ENCODE results near the gene SFI1.

SFI1 gene

GRCh38 chr22:31612891-31613285, 116.6 kb downstream of the SFI1 start:
- H2BK120ac ChIP-seq (ENCODE audit: low read depth, low read length): no peak overlapping the region
- no peak overlapping the region for H3K14ac ChIP-seq (ENCODE audit: low read length in 2 of 2)
- no peaks in the 10 kb centered on the region for H3K27me3 ChIP-seq (ENCODE audit: control insufficient read depth in 1 of 2, insufficient read depth in 1 of 2, low read length in 2 of 2)
- peaks cover 43 to 72% of the 10 kb centered on the region in 2 experiments for H3K36me3 ChIP-seq (ENCODE audit: control insufficient read depth in 1 of 2, insufficient read depth in 2 of 2, low read depth in 1 of 2, low read length in 2 of 2)
- H3K4me3 ChIP-seq (ENCODE audit: insufficient read depth in 1 of 2, low read depth in 1 of 2, low read length in 2 of 2): no peak overlapping the region
- H4K8ac ChIP-seq (ENCODE audit: low read length): no peak overlapping the region
- 88% methylated on average over 8 of the region's 12 CpGs for WGBS
- no peak overlapping the region for H3K18ac ChIP-seq (ENCODE audit: low read depth in 1 of 2, low read length in 2 of 2)
- no peak overlapping the region for H3K23ac ChIP-seq (ENCODE audit: low read length in 2 of 2)
- H4K91ac ChIP-seq (ENCODE audit: low read length): no peak overlapping the region
- no peak for DNase-seq
- no peaks in the 10 kb centered on the region for H3K9me3 ChIP-seq (ENCODE audit: control insufficient read depth, low read length)
- H2AFZ ChIP-seq (ENCODE audit: low read depth, low read length): no peak overlapping the region
- peaks cover 4% of the 10 kb centered on the region for H3K4me1 ChIP-seq (ENCODE audit: control insufficient read depth, insufficient read depth, low read depth, low read length)
- no peak overlapping the region for H2BK15ac ChIP-seq (ENCODE audit: low read depth, poor library complexity, severe bottlenecking)
- peaks cover 2% of the 10 kb centered on the region for H3K79me1 ChIP-seq (replicated peaks; ENCODE audit: low read length, poor library complexity, severe bottlenecking)
- no peak overlapping the region for H2BK12ac ChIP-seq (ENCODE audit: low read length in 2 of 2)
- no peak overlapping the region for H3K9ac ChIP-seq (ENCODE audit: low read length)
- H3K4ac ChIP-seq (ENCODE audit: low read depth in 1 of 2, low read length in 2 of 2): no peak overlapping the region
- H2BK5ac ChIP-seq (ENCODE audit: low read depth, low read length, poor library complexity, severe bottlenecking): no peak overlapping the region
- no peak overlapping the region for H2AK5ac ChIP-seq (ENCODE audit: low read length, severe bottlenecking)
- no peak overlapping the region for H3K27ac ChIP-seq (ENCODE audit: low read length, poor library complexity, severe bottlenecking)
- no peak overlapping the region for H3K4me2 ChIP-seq (ENCODE audit: low read length, poor library complexity, severe bottlenecking)

DNA sequence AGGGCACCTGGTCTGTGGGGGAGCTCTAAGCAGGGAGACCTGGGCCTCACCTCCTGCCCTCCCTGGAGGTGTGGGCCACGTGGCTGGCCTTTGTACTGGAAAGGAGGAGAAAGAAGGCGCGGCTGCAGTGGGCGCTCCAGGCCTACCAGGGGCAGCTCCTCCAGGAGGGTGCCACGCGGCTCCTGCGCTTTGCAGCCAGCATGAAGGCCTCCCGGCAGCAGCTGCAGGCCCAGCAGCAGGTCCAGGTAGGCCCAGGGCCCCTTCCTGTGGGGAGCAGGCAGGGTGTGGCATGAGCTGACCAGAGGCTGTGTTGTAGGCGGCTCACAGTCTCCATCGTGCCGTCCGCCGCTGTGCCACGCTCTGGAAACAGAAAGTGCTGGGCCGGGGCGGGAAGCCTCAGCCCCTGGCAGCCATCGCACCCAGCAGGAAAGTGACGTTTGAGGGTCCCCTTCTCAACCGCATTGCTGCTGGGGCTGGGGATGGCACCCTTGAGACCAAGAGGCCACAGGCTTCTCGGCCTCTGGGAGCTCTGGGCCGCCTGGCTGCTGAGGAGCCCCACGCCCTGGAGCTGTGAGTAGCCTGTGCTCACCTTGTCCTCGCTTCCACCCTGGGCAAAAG, 117.1 kb downstream of the SFI1 start:
- H2AK5ac ChIP-seq (ENCODE audit: low read length, severe bottlenecking): no peak overlapping the region
- no peak overlapping the region for H3K14ac ChIP-seq (ENCODE audit: low read length in 2 of 2)
- H4K8ac ChIP-seq (ENCODE audit: low read length): no peak overlapping the region
- H3K79me1 ChIP-seq (replicated peaks; ENCODE audit: low read length, poor library complexity, severe bottlenecking): peaks cover 5% of the 10 kb centered on the region
- H3K23ac ChIP-seq (ENCODE audit: low read length in 2 of 2): no peak overlapping the region
- no peak overlapping the region for H3K4me2 ChIP-seq (ENCODE audit: low read length, poor library complexity, severe bottlenecking)
- no peak overlapping the region for H3K27ac ChIP-seq (ENCODE audit: low read length, poor library complexity, severe bottlenecking)
- peak overlapping the region in 1 of 2 experiments; percentile 30 for H3K4ac ChIP-seq (ENCODE audit: low read depth in 1 of 2, low read length in 2 of 2)
- no peak overlapping the region for H3K18ac ChIP-seq (ENCODE audit: low read depth in 1 of 2, low read length in 2 of 2)
- no peak overlapping the region for H3K4me3 ChIP-seq (ENCODE audit: insufficient read depth in 1 of 2, low read depth in 1 of 2, low read length in 2 of 2)
- H3K27me3 ChIP-seq (ENCODE audit: control insufficient read depth in 1 of 2, insufficient read depth in 1 of 2, low read length in 2 of 2): no peaks in the 10 kb centered on the region
- H2AFZ ChIP-seq (ENCODE audit: low read depth, low read length): no peak overlapping the region
- H2BK5ac ChIP-seq (ENCODE audit: low read depth, low read length, poor library complexity, severe bottlenecking): no peak overlapping the region
- H2BK120ac ChIP-seq (ENCODE audit: low read depth, low read length): no peak overlapping the region
- H3K9ac ChIP-seq (ENCODE audit: low read length): no peak overlapping the region
- peak overlapping the region; percentile 20 for H4K91ac ChIP-seq (ENCODE audit: low read length)
- no peaks in the 10 kb centered on the region for H3K9me3 ChIP-seq (ENCODE audit: control insufficient read depth, low read length)
- peaks cover 4% of the 10 kb centered on the region for H3K4me1 ChIP-seq (ENCODE audit: control insufficient read depth, insufficient read depth, low read depth, low read length)
- WGBS: 95% methylated on average over 21 of the region's 23 CpGs
- H2BK12ac ChIP-seq (ENCODE audit: low read length in 2 of 2): peak overlapping the region in 1 of 2 experiments; percentile 12
- no peak overlapping the region for H2BK15ac ChIP-seq (ENCODE audit: low read depth, poor library complexity, severe bottlenecking)
- DNase-seq: no peak
- peaks cover 46 to 74% of the 10 kb centered on the region in 2 experiments for H3K36me3 ChIP-seq (ENCODE audit: control insufficient read depth in 1 of 2, insufficient read depth in 2 of 2, low read depth in 1 of 2, low read length in 2 of 2)

DNA sequence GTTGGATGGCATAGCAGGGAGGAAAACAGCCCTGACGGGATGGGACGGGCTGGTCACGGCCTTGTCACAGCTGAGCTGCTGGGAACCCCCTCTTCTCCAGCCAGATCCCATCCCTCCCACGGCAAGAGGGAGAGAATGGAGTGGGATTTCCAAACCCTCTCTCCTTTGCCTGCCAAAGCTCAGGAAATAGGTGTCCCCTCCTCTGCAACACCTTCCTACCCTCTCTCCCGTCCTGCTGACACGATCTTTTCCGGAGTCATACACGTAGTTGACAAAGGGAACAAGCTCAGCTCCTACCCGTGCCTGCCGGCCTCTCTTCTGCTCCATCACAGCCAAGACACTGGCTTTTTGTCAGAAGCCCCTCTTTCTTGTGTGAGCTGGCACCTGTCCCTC, 117.6 kb downstream of the SFI1 start:
- WGBS: 96% methylated on average over 7 of the region's 10 CpGs
- no peak overlapping the region for H3K4me2 ChIP-seq (ENCODE audit: low read length, poor library complexity, severe bottlenecking)

GRCh38 chr22:31614781-31615490, 118.6 kb downstream of the SFI1 start:
- Histone ChIP-seq H2AFZ (ENCODE audit: low read depth, low read length) (no peak overlapping the region), H3K23ac (ENCODE audit: low read length in 2 of 2) (no peak overlapping the region), H3K18ac (ENCODE audit: low read depth in 1 of 2, low read length in 2 of 2) (peak overlapping the region; percentile 14 to 49), H2BK15ac (ENCODE audit: low read depth, poor library complexity, severe bottlenecking) (no peak overlapping the region), H3K9me3 (ENCODE audit: control insufficient read depth, low read length) (no peaks in the 10 kb centered on the region), H2BK12ac (ENCODE audit: low read length in 2 of 2) (peak overlapping the region; percentile 43 to 53), H3K4ac (ENCODE audit: low read depth in 1 of 2, low read length in 2 of 2) (no peak overlapping the region), H3K4me2 (ENCODE audit: low read length, poor library complexity, severe bottlenecking) (no peak overlapping the region), H3K14ac (ENCODE audit: low read length in 2 of 2) (no peak overlapping the region), H3K4me3 (ENCODE audit: insufficient read depth in 1 of 2, low read depth in 1 of 2, low read length in 2 of 2) (no peak overlapping the region), H3K4me1 (ENCODE audit: control insufficient read depth, insufficient read depth, low read depth, low read length) (peaks cover 4% of the 10 kb centered on the region), H3K9ac (ENCODE audit: low read length) (no peak overlapping the region), H3K79me1 (replicated peaks; ENCODE audit: low read length, poor library complexity, severe bottlenecking) (peaks cover 11% of the 10 kb centered on the region), H2BK5ac (ENCODE audit: low read depth, low read length, poor library complexity, severe bottlenecking) (no peak overlapping the region), H4K8ac (ENCODE audit: low read length) (peak overlapping the region; percentile 42), H3K27ac (ENCODE audit: low read length, poor library complexity, severe bottlenecking) (no peak overlapping the region), H2AK5ac (ENCODE audit: low read length, severe bottlenecking) (no peak overlapping the region), H3K27me3 (ENCODE audit: control insufficient read depth in 1 of 2, insufficient read depth in 1 of 2, low read length in 2 of 2) (no peaks in the 10 kb centered on the region), H4K91ac (ENCODE audit: low read length) (peak overlapping the region; percentile 62), H2BK120ac (ENCODE audit: low read depth, low read length) (peak overlapping the region; percentile 40), H3K36me3 (ENCODE audit: control insufficient read depth in 1 of 2, insufficient read depth in 2 of 2, low read depth in 1 of 2, low read length in 2 of 2) (peaks cover 51 to 85% of the 10 kb centered on the region in 2 experiments)
- no peak for DNase-seq
- 92% methylated on average over 18 of the region's 18 CpGs for WGBS

More for the DNA sequence above, 117.6 kb downstream of the SFI1 start:
- H3K4ac ChIP-seq (ENCODE audit: low read depth in 1 of 2, low read length in 2 of 2): peak overlapping the region in 1 of 2 experiments; percentile 30
- H3K4me3 ChIP-seq (ENCODE audit: insufficient read depth in 1 of 2, low read depth in 1 of 2, low read length in 2 of 2): no peak overlapping the region
- H2AFZ ChIP-seq (ENCODE audit: low read depth, low read length): no peak overlapping the region
- no peak overlapping the region for H3K23ac ChIP-seq (ENCODE audit: low read length in 2 of 2)
- H3K4me1 ChIP-seq (ENCODE audit: control insufficient read depth, insufficient read depth, low read depth, low read length): peaks cover 4% of the 10 kb centered on the region
- H3K9ac ChIP-seq (ENCODE audit: low read length): no peak overlapping the region
- H4K91ac ChIP-seq (ENCODE audit: low read length): peak overlapping the region; percentile 20
- peaks cover 50 to 79% of the 10 kb centered on the region in 2 experiments for H3K36me3 ChIP-seq (ENCODE audit: control insufficient read depth in 1 of 2, insufficient read depth in 2 of 2, low read depth in 1 of 2, low read length in 2 of 2)
- H2AK5ac ChIP-seq (ENCODE audit: low read length, severe bottlenecking): no peak overlapping the region
- no peak for DNase-seq
- no peak overlapping the region for H3K18ac ChIP-seq (ENCODE audit: low read depth in 1 of 2, low read length in 2 of 2)
- peaks cover 9% of the 10 kb centered on the region for H3K79me1 ChIP-seq (replicated peaks; ENCODE audit: low read length, poor library complexity, severe bottlenecking)
- no peaks in the 10 kb centered on the region for H3K27me3 ChIP-seq (ENCODE audit: control insufficient read depth in 1 of 2, insufficient read depth in 1 of 2, low read length in 2 of 2)
- H2BK12ac ChIP-seq (ENCODE audit: low read length in 2 of 2): peak overlapping the region in 1 of 2 experiments; percentile 12
- no peak overlapping the region for H3K27ac ChIP-seq (ENCODE audit: low read length, poor library complexity, severe bottlenecking)
- no peak overlapping the region for H4K8ac ChIP-seq (ENCODE audit: low read length)
- peak overlapping the region; percentile 17 for H2BK15ac ChIP-seq (ENCODE audit: low read depth, poor library complexity, severe bottlenecking)
- H3K14ac ChIP-seq (ENCODE audit: low read length in 2 of 2): no peak overlapping the region
- no peaks in the 10 kb centered on the region for H3K9me3 ChIP-seq (ENCODE audit: control insufficient read depth, low read length)
- no peak overlapping the region for H2BK5ac ChIP-seq (ENCODE audit: low read depth, low read length, poor library complexity, severe bottlenecking)
- no peak overlapping the region for H2BK120ac ChIP-seq (ENCODE audit: low read depth, low read length)
